Gastrocnemius medialis (tissue), 4 donors: Measurements from ENCODE around the gene GPER1. TPM values are rescaled to one million over a fixed set of nuclear protein-coding genes. Genes with fewer than 3 reads are reported as not detected.

Source experiments
- ATAC-seq, 2 donors: fragments of 150-250 bp; one replicate each; pipeline ENCODE4 v1.9.1; 2016
- DNase-seq, 2 donors: peaks; one replicate each; pipeline ENCODE4 v3.0.0-alpha.2; 2019
- H3K27ac ChIP-seq, 4 donors: fragments of 200-600 bp; sonication (generic); 1 replicate in 1 of 4; 2 replicates in 3 of 4; pipeline ENCODE4 v1.5.1; 2016 to 2018; ENCODE audit warnings: mild to moderate bottlenecking in 2 of 4, moderate library complexity in 1 of 4
- H3K27me3 ChIP-seq, 3 donors: fragments of 200-600 bp; sonication (generic) in 2 of 3; 1 replicate in 1 of 3; 2 replicates in 2 of 3; pipeline versions ENCODE4 v1.5.1 to v1.6.0; 2016 to 2019; ENCODE audit warnings: mild to moderate bottlenecking in 1 of 3, moderate library complexity in 1 of 3
- H3K36me3 ChIP-seq, 2 donors: fragments of 200-600 bp; sonication (generic) in 1 of 2; one replicate each; pipeline ENCODE4 v1.5.1; 2017 to 2018
- H3K4me1 ChIP-seq, 2 donors: fragments of 200-600 bp; sonication (generic) in 1 of 2; one replicate each; pipeline ENCODE4 v1.5.1; 2016 to 2017; ENCODE audit warnings: mild to moderate bottlenecking in 2 of 2
- H3K4me3 ChIP-seq, 4 donors: fragments of 200-600 bp; sonication (generic) in 3 of 4; 1 replicate in 1 of 4; 2 replicates in 3 of 4; pipeline ENCODE4 v1.5.1; 2016 to 2019; ENCODE audit warnings: mild to moderate bottlenecking in 2 of 4
- H3K9me3 ChIP-seq, 3 donors: fragments of 200-600 bp; sonication (generic) in 2 of 3; 1 replicate in 1 of 3; 2 replicates in 2 of 3; pipeline ENCODE4 v1.5.1; 2016 to 2019
- POLR2A ChIP-seq, 2 donors: fragments of 450-650 bp; IDR thresholded peaks; one replicate each; pipeline ENCODE4 v1.6.1; 2017; ENCODE audit warnings: antibody characterized with exemption in 2 of 2, mild to moderate bottlenecking in 2 of 2, moderate library complexity in 2 of 2
- in situ Hi-C, 4 donors: fragments of 200-750 bp; cut with MboI; loops; one replicate each; pipeline versions ENCODE4 v1.15.0 to v1.8.0; 2017; ENCODE audit warnings: low sequenced_read_pairs in 4 of 4
- intact Hi-C: fragments of 100-400 bp; cut with DNase I; formaldehyde crosslinking; loops from one replicate; pipeline ENCODE4 v1.15.1; 2023; ENCODE audit warnings: low total_unique reads
- total RNA-seq, 4 donors: library from RNA; depleted of rRNA; stranded (reverse); fragments of >200 nt; gene quantifications; one replicate each; pipeline versions ENCODE4 v1.1.0 to v1.2.3, GENCODE V29; 2016
- TF ChIP-seq, protein P1 (sequence below), 5 experiments: fragments of 450-650 bp in 3 of 5; fragments of 200-600 bp in 2 of 5; sonication (generic) in 2 of 5; IDR thresholded peaks in 4 of 5; conservative IDR thresholded peaks in 1 of 5; 1 replicate in 4 of 5; 2 replicates in 1 of 5; pipeline ENCODE4 v1.5.1; 2016 to 2019; ENCODE audit warnings: antibody characterized with exemption in 5 of 5, mild to moderate bottlenecking in 3 of 5, moderate library complexity in 3 of 5

GPER1 gene
- total RNA-seq, 4 donors from 2014 or later = 0.92 to 3.2 (median 2.1) TPM

DNA sequence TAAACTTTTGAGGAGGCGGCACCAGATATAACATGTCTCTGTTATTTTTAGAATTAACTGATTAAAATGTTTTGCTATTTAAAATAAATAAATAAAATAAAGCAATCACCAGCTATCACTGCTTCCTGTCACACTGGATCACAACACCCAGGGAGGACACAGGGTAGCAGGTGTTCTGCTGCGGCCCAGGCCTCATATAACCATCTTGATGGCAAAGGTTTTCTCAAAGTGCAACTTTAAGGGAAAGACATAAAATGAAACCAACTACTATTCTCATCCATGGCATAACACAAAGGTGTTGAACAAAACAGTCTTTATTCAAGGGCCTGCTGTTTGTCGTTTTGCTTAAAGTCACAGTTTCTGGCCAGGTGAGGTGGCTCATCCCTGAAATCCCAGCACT is 23.2 kb downstream of the GPER1 start:
- DNase-seq = no peak
- no peak overlapping the region for H3K27ac ChIP-seq

DNA sequence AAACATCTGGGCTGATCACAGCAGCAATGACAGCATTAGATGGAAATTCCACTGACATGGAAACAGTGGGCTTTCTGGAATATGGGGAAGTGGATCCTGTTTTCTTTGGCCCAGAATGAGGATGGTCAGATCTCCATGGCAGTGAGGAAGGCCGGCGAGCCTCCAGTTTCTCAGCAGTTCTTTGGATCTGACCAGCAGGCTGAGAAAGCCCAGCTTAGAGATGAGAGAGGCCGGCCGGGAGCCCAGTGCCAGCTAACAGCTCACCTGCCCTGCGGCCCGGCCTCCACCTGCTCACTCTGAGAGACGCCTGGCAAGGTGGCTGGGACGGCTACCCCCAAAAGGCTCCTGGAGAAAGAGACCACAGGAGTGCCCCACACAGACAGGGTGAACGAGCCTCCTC is 24.2 kb downstream of the GPER1 start:
- Histone ChIP-seq H3K27ac (no peak overlapping the region), H3K36me3 (no peaks in the 10 kb centered on the region), H3K4me1 (peaks cover 0 to 1% of the 10 kb centered on the region in 2 donors), H3K9me3 (no peaks in the 10 kb centered on the region), H3K27me3 (no peaks in the 10 kb centered on the region), H3K4me3 (no peak overlapping the region)
- TF ChIP-seq, protein P1, sequence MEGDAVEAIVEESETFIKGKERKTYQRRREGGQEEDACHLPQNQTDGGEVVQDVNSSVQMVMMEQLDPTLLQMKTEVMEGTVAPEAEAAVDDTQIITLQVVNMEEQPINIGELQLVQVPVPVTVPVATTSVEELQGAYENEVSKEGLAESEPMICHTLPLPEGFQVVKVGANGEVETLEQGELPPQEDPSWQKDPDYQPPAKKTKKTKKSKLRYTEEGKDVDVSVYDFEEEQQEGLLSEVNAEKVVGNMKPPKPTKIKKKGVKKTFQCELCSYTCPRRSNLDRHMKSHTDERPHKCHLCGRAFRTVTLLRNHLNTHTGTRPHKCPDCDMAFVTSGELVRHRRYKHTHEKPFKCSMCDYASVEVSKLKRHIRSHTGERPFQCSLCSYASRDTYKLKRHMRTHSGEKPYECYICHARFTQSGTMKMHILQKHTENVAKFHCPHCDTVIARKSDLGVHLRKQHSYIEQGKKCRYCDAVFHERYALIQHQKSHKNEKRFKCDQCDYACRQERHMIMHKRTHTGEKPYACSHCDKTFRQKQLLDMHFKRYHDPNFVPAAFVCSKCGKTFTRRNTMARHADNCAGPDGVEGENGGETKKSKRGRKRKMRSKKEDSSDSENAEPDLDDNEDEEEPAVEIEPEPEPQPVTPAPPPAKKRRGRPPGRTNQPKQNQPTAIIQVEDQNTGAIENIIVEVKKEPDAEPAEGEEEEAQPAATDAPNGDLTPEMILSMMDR (IDR thresholded peaks at IDR 0.05 in 4 of 5, conservative IDR thresholded peaks at IDR 0.05 in 1 of 5) = no peak
- intact Hi-C loops = no loop called here
- DNase-seq (no peak), ATAC-seq (no peak)
- in situ Hi-C loops = no loop called here

More for the DNA sequence above, 23.2 kb downstream of the GPER1 start:
- TF ChIP-seq POLR2A (IDR thresholded peaks at IDR 0.05) = no peak
- TF ChIP-seq, protein P1 (IDR thresholded peaks at IDR 0.05 in 4 of 5, conservative IDR thresholded peaks at IDR 0.05 in 1 of 5) = no peak
- H3K27me3 ChIP-seq = no peaks in the 10 kb centered on the region
- H3K36me3 ChIP-seq = no peaks in the 10 kb centered on the region
- no peak for ATAC-seq
- H3K4me3 ChIP-seq = no peak overlapping the region
- in situ Hi-C loops = no loop called here
- peaks cover 7 to 11% of the 10 kb centered on the region in 2 donors for H3K4me1 ChIP-seq
- intact Hi-C loops = no loop called here
- no peaks in the 10 kb centered on the region for H3K9me3 ChIP-seq

DNA sequence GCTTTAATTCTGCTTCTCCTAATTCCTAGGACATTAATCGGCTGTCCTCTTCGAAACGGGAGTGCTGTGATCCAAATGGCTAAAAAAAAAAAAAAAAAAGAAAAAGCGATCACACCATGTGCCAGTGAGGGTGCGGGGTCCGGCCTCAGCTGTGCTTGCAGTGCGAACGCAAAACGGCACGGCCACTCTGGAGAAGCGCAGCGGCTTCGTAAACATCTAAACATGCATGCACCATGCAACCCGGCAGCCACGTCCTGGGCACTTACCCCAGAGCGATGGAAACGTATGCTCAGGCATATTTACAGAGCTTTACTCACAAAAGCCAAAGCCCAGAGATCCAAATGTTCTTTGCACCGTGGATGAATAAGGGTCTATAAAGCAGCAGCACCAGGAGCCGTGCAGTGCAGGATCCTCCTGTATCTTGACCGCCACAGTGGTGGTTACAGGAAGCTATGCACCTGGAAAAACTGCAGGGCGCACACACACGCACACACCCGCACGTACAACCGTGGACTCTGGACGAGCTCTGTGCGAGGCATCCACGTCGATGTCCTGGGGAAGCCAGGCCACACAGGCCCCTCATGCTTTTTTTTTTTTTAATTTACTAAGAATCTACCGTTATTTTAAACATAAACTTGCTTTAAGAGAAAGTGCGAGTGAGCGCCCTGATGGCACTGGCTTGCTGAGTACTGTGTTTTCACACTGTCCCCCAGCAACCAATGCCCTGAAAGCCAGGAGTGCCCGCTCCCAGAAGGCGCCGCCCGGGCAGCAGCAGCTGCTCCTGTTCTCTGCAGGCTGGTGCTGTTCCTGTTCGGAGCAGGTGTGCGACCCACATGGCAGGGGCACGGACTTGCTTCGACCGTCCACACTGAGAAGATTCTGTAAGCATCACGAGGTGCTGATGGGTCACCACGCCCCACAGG is 25.0 kb downstream of the GPER1 start:
- Histone ChIP-seq H3K4me1 (no peaks in the 10 kb centered on the region), H3K4me3 (no peak overlapping the region), H3K9me3 (no peaks in the 10 kb centered on the region), H3K36me3 (no peaks in the 10 kb centered on the region), H3K27me3 (no peaks in the 10 kb centered on the region), H3K27ac (no peak overlapping the region)
- in situ Hi-C loops = no loop called here
- no peak for TF ChIP-seq POLR2A (IDR thresholded peaks at IDR 0.05)
- TF ChIP-seq, protein P1 (IDR thresholded peaks at IDR 0.05 in 4 of 5, conservative IDR thresholded peaks at IDR 0.05 in 1 of 5) = no peak
- intact Hi-C loops = no loop called here
- no peak for DNase-seq
- ATAC-seq = no peak

DNA sequence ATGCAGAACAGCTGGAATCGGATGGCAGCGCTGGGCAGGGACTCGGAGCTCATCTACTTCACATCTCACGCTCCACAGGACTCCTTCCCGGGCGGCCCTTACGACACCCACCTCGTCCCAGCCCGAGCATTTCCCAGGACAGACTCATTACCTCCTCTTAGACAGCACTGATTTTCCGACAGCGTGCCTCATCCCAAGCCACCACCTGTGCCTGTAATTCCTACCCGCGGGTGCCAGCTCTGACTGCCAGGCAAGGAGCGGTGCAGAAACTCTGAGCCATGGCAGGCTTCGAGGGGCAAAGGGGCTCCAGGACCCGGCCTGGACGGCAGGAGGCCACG is 25.6 kb downstream of the GPER1 start:
- Histone ChIP-seq H3K27ac (no peak overlapping the region), H3K36me3 (no peaks in the 10 kb centered on the region), H3K27me3 (no peaks in the 10 kb centered on the region), H3K9me3 (no peaks in the 10 kb centered on the region), H3K4me1 (no peaks in the 10 kb centered on the region), H3K4me3 (no peak overlapping the region)
- intact Hi-C loops (no loop called here), in situ Hi-C loops (no loop called here)
- DNase-seq (no peak), ATAC-seq (no peak)
- TF ChIP-seq, protein P1 (IDR thresholded peaks at IDR 0.05 in 4 of 5, conservative IDR thresholded peaks at IDR 0.05 in 1 of 5) = no peak
- TF ChIP-seq POLR2A (IDR thresholded peaks at IDR 0.05) = no peak
